GM12872 (cell line): Measurements from ENCODE around the gene MAPRE3.

Experiments
- TF ChIP-seq, protein P1 (sequence below): IDR thresholded peaks from 3 replicates; pipeline ENCODE4 v1.5.1; 2011; ENCODE audit warnings: low read depth, mild to moderate bottlenecking, low read length, moderate library complexity; ENCODE audit not compliant: insufficient read depth

Gene MAPRE3

DNA sequence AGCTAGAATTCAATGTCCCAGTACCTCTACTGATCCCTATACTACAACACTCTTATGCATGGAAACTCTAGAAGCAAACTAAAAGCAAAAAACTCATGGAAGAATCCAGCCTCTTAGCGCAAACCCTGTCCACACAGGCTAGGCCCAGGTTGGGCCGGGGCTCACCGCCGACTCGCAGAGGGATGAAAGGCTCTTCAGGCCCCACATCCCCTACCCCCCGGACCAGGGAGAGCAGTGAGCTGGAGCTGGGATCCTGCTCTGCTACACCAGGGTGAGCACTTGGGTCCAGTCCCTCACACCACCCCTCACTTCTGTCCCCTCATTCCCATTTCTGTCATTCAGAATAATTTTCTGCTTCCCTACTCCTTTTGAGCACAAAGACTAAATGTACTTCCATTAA is 99.0 kb downstream of the MAPRE3 start:
- TF ChIP-seq, protein P1, sequence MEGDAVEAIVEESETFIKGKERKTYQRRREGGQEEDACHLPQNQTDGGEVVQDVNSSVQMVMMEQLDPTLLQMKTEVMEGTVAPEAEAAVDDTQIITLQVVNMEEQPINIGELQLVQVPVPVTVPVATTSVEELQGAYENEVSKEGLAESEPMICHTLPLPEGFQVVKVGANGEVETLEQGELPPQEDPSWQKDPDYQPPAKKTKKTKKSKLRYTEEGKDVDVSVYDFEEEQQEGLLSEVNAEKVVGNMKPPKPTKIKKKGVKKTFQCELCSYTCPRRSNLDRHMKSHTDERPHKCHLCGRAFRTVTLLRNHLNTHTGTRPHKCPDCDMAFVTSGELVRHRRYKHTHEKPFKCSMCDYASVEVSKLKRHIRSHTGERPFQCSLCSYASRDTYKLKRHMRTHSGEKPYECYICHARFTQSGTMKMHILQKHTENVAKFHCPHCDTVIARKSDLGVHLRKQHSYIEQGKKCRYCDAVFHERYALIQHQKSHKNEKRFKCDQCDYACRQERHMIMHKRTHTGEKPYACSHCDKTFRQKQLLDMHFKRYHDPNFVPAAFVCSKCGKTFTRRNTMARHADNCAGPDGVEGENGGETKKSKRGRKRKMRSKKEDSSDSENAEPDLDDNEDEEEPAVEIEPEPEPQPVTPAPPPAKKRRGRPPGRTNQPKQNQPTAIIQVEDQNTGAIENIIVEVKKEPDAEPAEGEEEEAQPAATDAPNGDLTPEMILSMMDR: no peak

DNA sequence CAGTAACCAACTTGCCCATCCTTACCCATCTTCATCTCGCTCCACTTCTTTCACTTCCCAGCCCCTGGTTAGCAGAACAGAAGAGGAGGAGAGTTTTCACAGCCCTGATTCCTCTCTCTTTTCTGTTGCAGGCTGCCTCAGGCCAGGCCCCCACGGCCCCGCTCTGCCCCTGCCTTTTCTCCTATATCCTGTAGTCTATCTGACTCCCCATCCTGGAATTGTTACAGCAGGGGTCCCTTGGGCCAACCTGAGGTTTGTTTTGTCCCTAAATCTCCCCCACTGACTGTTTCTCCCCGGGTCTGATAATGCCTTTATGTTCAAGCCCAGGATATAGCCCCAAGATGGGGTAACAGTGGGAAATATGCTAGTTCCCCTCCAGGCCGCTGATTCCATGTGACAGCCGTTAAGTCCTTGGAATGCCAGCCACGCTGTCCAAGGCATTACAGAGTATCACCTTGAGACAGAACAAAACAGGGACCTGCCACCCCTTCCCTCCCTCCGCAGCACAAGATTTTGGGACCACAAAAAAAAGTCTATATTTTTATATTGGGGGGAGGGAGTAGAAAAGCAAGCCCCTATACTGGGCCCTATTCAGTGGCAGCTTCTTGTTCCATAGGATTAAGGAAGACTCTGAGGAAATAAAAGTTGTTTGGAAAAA is 99.7 kb downstream of the MAPRE3 start:
- TF ChIP-seq, protein P1: no peak

DNA sequence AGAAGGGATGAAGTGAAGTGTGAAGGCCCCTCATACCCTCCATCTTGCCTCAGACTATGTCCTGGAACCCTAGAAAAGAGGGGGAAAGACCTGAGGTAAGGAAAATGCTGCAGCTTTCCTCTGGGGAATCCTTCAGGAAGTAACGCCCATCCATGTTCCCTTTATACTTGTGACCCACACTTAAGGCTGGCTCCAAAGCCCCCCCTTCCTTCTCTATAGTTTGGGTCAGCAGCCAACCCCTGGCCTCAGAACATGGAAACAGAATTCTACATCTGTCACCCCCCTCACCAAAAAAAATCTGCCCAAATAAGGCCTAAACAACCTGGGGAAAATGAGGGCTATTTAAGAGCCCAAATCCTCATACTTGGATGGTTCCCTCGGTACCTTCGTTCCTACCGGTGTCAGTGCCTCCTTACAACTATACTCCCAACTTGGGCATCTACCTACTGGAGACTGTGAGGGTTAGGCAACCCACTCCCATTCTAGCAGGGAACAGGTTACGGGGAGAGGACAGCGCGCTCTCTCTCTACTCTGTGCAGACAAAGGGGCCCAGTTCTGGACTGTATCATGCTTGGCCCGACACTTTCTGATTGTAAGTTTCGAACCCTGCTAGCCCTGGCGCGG is 100.3 kb downstream of the MAPRE3 start:
- TF ChIP-seq, protein P1: no peak

DNA sequence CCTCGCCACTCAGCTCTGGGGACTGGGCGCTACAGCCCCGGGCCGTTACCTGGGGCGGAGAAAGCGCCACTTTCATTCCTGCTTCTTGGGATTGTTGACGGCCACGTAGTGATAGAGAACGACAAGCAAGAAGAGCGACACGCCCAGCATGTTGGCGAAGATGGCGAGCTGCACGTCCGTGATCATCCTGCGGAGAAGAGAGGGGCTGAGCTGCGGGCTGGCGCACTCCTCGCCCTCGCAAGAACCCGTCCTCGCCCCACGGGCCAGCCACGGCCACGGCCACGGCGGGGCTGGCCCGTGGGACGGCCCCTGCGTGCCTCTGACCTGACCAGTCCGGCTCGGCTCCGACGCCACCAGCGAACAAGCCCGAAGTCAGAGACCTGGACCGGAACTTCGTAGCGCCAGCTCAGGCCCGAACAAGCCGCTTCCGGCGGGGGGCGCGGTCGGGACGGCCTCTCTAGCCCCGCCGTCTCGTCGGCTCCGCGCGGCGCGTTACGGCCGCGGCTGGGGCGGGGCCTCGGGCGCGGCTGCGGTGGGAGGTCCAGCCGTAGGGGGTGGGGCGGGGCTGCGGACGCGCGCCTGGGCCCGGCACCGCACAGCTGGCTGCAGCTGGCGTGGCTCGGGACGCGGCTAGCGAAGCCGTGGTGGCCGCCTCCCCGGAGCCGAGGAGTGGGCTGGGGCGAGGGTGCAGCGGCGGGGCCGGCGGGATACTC is 101.0 kb downstream of the MAPRE3 start, which contains the start of gene OST4:
Gene OST4, minus strand, starts transcription at position 378 of the 713 bp plus-strand sequence.
- TF ChIP-seq, protein P1: no peak

DNA sequence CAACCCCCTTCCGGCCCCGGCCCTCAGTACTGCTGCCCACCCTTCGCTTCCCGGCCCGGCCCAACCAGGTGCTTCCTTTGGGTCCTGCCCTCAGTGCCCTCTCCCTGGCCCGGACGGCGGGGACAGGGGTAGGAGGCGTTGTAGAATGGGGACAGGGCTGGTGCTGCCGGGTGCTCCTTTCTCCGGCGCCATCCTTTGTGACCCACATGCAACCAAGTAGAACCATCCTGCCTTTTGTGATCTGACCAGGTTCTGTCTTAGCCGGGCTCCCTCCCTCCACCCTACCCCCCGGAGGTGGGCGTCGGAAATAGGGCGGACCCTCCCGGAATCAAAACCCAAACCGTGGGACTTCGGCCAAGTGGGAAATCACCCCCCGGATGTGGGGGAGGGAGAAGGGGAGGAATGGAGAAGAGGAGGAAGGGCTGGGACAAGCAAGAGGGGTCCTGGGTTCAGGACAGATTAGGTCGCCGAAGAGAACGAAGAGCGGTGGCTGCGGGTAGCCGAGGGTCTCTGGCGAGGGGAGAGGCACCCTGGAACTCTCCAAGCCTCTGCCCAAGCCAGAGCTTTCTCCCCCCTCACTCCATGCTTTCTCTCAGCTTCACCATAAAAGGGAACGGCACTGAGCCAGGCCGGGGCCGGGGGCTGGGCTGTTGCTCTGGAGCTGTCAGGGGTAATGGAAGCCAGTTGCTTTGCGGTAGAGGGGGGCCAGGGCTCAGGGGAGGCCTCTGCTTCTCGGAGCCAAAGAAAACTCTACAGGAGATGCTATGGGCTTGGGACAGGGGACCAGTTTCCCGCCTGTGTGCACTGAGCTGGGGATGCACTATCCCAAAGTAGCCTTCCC is 101.8 kb downstream of the MAPRE3 start:
- TF ChIP-seq, protein P1: no peak

DNA sequence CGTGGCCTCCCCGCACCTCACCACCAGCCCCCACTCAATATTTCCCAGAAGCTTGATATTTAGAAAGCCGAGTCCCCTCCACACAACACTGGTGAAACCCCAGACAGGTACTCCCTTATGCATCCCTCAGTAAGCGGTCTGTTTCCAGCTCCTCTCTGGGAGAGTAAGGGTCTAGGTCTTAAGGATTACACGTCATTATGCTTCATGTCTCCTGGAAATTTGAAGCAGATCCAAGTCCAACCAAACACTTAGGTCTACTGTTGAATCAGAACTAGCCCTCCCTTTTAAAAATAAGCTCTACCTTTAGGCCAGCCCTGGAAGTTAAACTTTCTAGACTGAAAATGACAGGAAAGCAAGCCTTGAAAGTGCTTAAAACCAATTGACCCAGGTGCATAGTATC is 102.5 kb downstream of the MAPRE3 start:
- TF ChIP-seq, protein P1: no peak

DNA sequence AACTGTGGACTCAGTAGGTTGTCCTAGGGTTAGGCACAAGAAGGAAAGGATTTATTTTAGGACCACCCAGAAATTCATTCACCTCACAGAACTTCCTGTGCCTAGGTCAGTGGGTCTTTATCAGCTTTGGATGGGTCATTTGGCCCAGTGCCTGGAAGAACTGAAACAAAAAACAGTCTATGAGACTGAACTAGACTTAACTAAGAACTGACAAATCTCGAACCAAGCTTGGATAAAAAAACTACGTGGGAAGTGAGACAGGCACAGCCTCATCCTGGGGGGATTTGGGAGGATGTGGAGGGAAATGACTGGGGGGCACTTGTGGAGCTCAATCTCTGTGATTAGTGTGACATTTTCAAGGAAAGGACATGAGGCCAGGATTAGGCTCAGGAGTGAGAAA is 103.3 kb downstream of the MAPRE3 start:
- TF ChIP-seq, protein P1: no peak
